Kidney (tissue), 14 donors: ENCODE data around the gene PRELP. TPM values are rescaled to one million over a fixed set of nuclear protein-coding genes. Genes with fewer than 3 reads are reported as not detected.

Source experiments
- DNase-seq, 5 donors: peaks; one replicate each; pipeline ENCODE4 v3.0.0-alpha.2; 2013 to 2020
- FAIRE-seq: peaks from 2 replicates; lab custom pipeline; 2012; peaks lifted over from hg19 to GRCh38; lab: Jason Lieb, UNC
- H3K27ac ChIP-seq, 2 donors: one replicate each; pipeline ENCODE4 v1.7.0; 2013; ENCODE audit warnings: low read depth in 2 of 2, low read length in 2 of 2, inconsistent platforms in 1 of 2
- H3K27me3 ChIP-seq: one replicate; pipeline ENCODE4 v1.7.1; 2013; ENCODE audit warnings: low read length, inconsistent platforms; ENCODE audit not compliant: control insufficient read depth, insufficient read depth
- H3K36me3 ChIP-seq, 3 donors: one replicate each; pipeline versions ENCODE4 v1.7.0 to v1.7.1; 2013; ENCODE audit warnings: low read length in 3 of 3, control low read depth in 1 of 3, inconsistent platforms in 1 of 3; ENCODE audit not compliant: insufficient read depth in 3 of 3, control insufficient read depth in 2 of 3
- H3K4me1 ChIP-seq, 3 donors: one replicate each; pipeline versions ENCODE4 v1.7.0 to v1.7.1; 2013; ENCODE audit warnings: low read length in 3 of 3, inconsistent platforms in 1 of 3, low read depth in 1 of 3; ENCODE audit not compliant: control insufficient read depth in 2 of 3, insufficient read depth in 2 of 3
- H3K4me3 ChIP-seq, 3 donors: one replicate each; pipeline versions ENCODE4 v1.7.0 to v1.8.1; 2013; ENCODE audit warnings: low read length in 3 of 3, control low read depth in 1 of 3, inconsistent platforms in 1 of 3
- H3K9ac ChIP-seq, 3 donors: one replicate each; pipeline versions ENCODE4 v1.7.0 to v1.7.1; 2013; ENCODE audit warnings: low read length in 3 of 3, control low read depth in 1 of 3, inconsistent platforms in 1 of 3
- H3K9me3 ChIP-seq, 3 donors: one replicate each; pipeline versions ENCODE4 v1.7.0 to v1.7.1; 2013; ENCODE audit warnings: low read length in 3 of 3, control low read depth in 1 of 3, inconsistent platforms in 1 of 3; ENCODE audit not compliant: control insufficient read depth in 2 of 3, insufficient read depth in 1 of 3
- intact Hi-C: fragments of 100-400 bp; cut with DNase I; formaldehyde crosslinking; loops from one replicate; pipeline ENCODE4 v1.11.1; 2022
- polyA plus RNA-seq: library from polyadenylated mRNA; stranded (reverse); fragments of 350-450 nt; fragmentation: Illumina TruSeq; extraction: RNeasy Lipid Tissue Mini Kit (QIAGEN cat#74804); gene quantifications from one replicate; pipeline ENCODE4 v1.2.3, GENCODE V29; 2014; ENCODE audit warnings: low read depth, low replicate concordance; ENCODE audit not compliant: insufficient read depth
- total RNA-seq: library from RNA; stranded (reverse); fragmentation: NEBNext Ultra II Directional; extraction: Animal tissue kit (Norgen Biotek cat#: 25700); gene quantifications from one replicate; pipeline ENCODE4 v1.2.1, GENCODE V29; 2021
- TF ChIP-seq, protein P1 (sequence below): IDR thresholded peaks from 3 replicates; pipeline ENCODE4 v1.5.1; 2012; ENCODE audit warnings: mild to moderate bottlenecking, moderate library complexity, borderline replicate concordance; ENCODE audit not compliant: insufficient read depth; ENCODE audit errors: extremely low read depth
- donor health status: control.
- donor health status: control.
- donor health status: control.
- donor health status: control.
- donor health status: control.
- donor health status: DM: yes; HTN: yes; CAD: no.
- donor health status: Normal renal cell carcinoma (clear cell type).

Gene PRELP
- total and polyA plus RNA-seq, 2 donors from 2014 or later = 9.5 to 24.5 TPM

GRCh38 chr1:203518541-203518940 is 42.9 kb downstream of the PRELP start:
- H3K4me3 ChIP-seq = no peak overlapping the region
- DNase-seq = no peak
- peaks cover 0 to 2% (median 0%) of the 10 kb centered on the region in 3 donors for H3K4me1 ChIP-seq
- no peaks in the 10 kb centered on the region for H3K27me3 ChIP-seq
- H3K36me3 ChIP-seq = no peaks in the 10 kb centered on the region
- no peaks in the 10 kb centered on the region for H3K9me3 ChIP-seq
- FAIRE-seq = no peak
- no peak overlapping the region for H3K27ac ChIP-seq
- intact Hi-C loops = no loop called here
- TF ChIP-seq, protein P1, sequence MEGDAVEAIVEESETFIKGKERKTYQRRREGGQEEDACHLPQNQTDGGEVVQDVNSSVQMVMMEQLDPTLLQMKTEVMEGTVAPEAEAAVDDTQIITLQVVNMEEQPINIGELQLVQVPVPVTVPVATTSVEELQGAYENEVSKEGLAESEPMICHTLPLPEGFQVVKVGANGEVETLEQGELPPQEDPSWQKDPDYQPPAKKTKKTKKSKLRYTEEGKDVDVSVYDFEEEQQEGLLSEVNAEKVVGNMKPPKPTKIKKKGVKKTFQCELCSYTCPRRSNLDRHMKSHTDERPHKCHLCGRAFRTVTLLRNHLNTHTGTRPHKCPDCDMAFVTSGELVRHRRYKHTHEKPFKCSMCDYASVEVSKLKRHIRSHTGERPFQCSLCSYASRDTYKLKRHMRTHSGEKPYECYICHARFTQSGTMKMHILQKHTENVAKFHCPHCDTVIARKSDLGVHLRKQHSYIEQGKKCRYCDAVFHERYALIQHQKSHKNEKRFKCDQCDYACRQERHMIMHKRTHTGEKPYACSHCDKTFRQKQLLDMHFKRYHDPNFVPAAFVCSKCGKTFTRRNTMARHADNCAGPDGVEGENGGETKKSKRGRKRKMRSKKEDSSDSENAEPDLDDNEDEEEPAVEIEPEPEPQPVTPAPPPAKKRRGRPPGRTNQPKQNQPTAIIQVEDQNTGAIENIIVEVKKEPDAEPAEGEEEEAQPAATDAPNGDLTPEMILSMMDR = no peak
- no peak overlapping the region for H3K9ac ChIP-seq

DNA sequence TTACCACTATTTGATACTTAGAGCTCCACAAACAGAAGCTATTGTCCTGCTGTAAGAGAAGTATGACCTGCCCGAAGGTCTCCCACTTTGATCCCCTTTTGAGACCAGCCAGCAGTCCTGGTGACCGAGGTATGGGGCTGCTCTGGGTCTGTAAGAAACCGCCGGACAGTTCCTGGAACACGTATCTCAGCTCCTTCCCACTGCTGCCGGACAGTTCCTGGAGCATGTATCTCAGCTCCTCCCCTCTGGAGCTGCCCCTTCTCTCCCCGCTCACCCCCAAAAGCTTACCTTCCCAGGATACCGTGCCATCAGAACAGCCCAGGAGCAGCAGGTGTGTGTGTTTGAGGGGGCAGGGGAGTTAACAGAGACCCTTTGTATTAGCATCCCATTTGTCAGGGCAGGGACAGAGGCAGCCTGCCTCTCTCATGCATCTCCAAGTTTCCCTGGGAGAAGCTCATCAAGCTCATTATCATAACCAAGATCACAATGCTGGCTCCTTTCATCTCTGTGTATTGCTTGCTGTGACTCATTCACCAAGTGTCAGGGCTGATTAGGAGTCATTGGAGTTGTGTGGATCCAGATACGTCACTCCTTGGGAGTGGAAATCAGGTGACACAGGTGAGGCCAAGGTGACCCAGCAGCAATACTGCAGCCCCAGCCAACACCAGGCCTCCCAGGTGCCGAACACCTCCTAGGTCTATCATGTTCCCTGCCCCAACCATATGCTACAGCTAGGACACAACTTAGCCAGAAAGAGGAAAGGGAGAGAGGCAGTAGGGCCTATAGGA is 43.6 kb downstream of the PRELP start:
- no peaks in the 10 kb centered on the region for H3K36me3 ChIP-seq
- intact Hi-C loops = no loop called here
- H3K9ac ChIP-seq = no peak overlapping the region
- no peak for DNase-seq
- no peaks in the 10 kb centered on the region for H3K9me3 ChIP-seq
- no peak overlapping the region for H3K4me3 ChIP-seq
- TF ChIP-seq, protein P1 = no peak
- peaks cover 0 to 2% (median 0%) of the 10 kb centered on the region in 3 donors for H3K4me1 ChIP-seq
- no peak for FAIRE-seq
- H3K27ac ChIP-seq = no peak overlapping the region
- H3K27me3 ChIP-seq = no peaks in the 10 kb centered on the region

DNA sequence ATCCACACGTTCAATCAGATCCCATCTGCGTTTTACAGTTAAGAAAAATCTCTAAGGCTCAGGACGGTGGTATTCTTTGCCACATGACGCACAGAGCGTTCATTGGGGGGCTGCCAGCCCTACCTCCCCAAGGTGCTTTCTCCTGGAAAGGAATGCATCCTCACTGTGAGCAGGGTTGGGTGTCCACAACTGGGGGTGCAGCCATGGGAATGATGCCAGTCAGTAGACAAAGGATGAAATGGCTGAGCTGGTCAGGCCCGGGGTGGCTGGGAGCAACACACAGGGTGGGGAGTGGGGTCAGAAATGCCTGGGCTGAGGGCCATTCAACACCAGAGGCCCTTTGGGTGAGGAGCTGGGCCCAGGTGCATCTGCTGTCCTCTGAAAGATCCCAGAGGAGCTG is 44.3 kb downstream of the PRELP start:
- no peak overlapping the region for H3K9ac ChIP-seq
- H3K36me3 ChIP-seq = no peaks in the 10 kb centered on the region
- DNase-seq (no peak), FAIRE-seq (no peak)
- H3K27ac ChIP-seq = no peak overlapping the region
- peaks cover 0 to 2% (median 0%) of the 10 kb centered on the region in 3 donors for H3K4me1 ChIP-seq
- intact Hi-C loops = no loop called here
- no peak overlapping the region for H3K4me3 ChIP-seq
- H3K9me3 ChIP-seq = no peaks in the 10 kb centered on the region
- no peaks in the 10 kb centered on the region for H3K27me3 ChIP-seq
- TF ChIP-seq, protein P1 = no peak

DNA sequence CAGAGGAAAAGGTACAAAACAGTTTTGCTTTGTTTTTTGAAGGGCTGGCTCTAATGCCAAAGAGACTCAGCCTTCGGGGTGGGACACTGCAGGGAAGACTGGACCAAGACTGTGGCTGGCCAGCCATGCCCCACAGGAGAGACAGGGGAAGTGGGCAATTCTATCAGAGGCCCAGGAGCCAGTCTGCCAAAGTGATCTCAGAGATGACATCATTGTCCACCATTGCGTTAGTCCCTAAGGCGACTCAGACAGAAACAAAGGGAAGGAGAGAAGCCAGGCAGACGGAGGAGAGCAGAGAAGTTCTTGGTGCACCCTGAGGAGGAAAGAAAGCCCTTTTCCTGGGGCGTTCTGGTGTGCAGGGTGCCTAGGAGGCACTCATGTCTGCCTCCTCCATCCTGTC is 44.7 kb downstream of the PRELP start:
- intact Hi-C loops = no loop called here
- Histone ChIP-seq H3K36me3 (no peaks in the 10 kb centered on the region), H3K9me3 (no peaks in the 10 kb centered on the region), H3K4me1 (peaks cover 0 to 2% (median 0%) of the 10 kb centered on the region in 3 donors), H3K27ac (no peak overlapping the region), H3K9ac (no peak overlapping the region), H3K27me3 (no peaks in the 10 kb centered on the region), H3K4me3 (no peak overlapping the region)
- TF ChIP-seq, protein P1 = no peak
- DNase-seq (no peak), FAIRE-seq (no peak)
